Activated CD8-positive, alpha-beta T cell treated with anti-CD3 and anti-CD28 coated beads for 36 hours (primary cell): ENCODE results near the gene NACC1. TPM values are rescaled to one million over a fixed set of nuclear protein-coding genes. Genes with fewer than 3 reads are reported as not detected.

Experiments
- ATAC-seq: fragments of 200-7000 bp; cut with Tn5 transposase; one replicate; pipeline ENCODE4 v1.10.0; 2021; ENCODE audit warnings: mild to moderate bottlenecking, moderate library complexity
- CTCF ChIA-PET: fragments of 350-600 bp; sonication (Branson Sonifier 250); formaldehyde crosslinking; loops from one replicate; lab custom pipeline; 2021; ENCODE audit warnings: antibody characterized with exemption; lab: Charles Lee
- POLR2A ChIA-PET: fragments of 350-600 bp; sonication (Branson Sonifier 250); formaldehyde crosslinking; loops from one replicate; lab custom pipeline; 2021; ENCODE audit warnings: antibody characterized with exemption; lab: Charles Lee
- DNase-seq: peaks from one replicate; pipeline ENCODE4 v3.0.0-alpha.2; 2020
- H3K27ac Mint-ChIP-seq: one replicate; pipeline ENCODE4 v1.8.0; 2021; ENCODE audit warnings: mild to moderate bottlenecking, mixed read lengths
- H3K27me3 Mint-ChIP-seq: one replicate; pipeline ENCODE4 v1.8.0; 2021; ENCODE audit warnings: mixed read lengths
- H3K36me3 Mint-ChIP-seq: one replicate; pipeline ENCODE4 v1.8.0; 2021; ENCODE audit warnings: low read depth, mixed read lengths
- H3K4me1 Mint-ChIP-seq: one replicate; pipeline ENCODE4 v1.8.0; 2021; ENCODE audit warnings: low read depth, mixed read lengths
- H3K4me3 Mint-ChIP-seq: one replicate; pipeline ENCODE4 v1.8.0; 2021; ENCODE audit warnings: mild to moderate bottlenecking, moderate library complexity, mixed read lengths
- H3K9me3 Mint-ChIP-seq: one replicate; pipeline ENCODE4 v1.8.0; 2021; ENCODE audit warnings: mixed read lengths
- intact Hi-C: fragments of 100-400 bp; cut with micrococcal nuclease; formaldehyde crosslinking; loops from one replicate; pipeline ENCODE4 v1.10.0; 2022
- total RNA-seq, 2 experiments: library from RNA; stranded (reverse); gene quantifications; one replicate each; pipeline ENCODE4 v1.2.3, GENCODE V29; 2021
- TF ChIP-seq, protein P1 (sequence below): fragments of 200-600 bp; IDR thresholded peaks from one replicate; pipeline ENCODE4 v1.8.0; 2022; ENCODE audit warnings: antibody characterized with exemption, mild to moderate bottlenecking

Gene NACC1
- total RNA-seq, 2 experiments from 2014 or later, result 73.8 to 87.5 TPM

GRCh38 chr19:13115936-13116281, 2.2 kb upstream of the NACC1 start:
- DNase-seq, result no peak
- Mint-ChIP-seq H3K4me3 (peak overlapping the region; percentile 86), H3K9me3 (no peaks in the 10 kb centered on the region), H3K27ac (peak overlapping the region; percentile 95), H3K36me3 (peaks cover 22% of the 10 kb centered on the region), H3K27me3 (no peaks in the 10 kb centered on the region), H3K4me1 (peaks cover 36% of the 10 kb centered on the region)
- intact Hi-C loops, result loop anchor here (5.0 kb wide), 1 partner anchor 36 kb away; the partner anchor contains the start of genes IER2 and STX10
- no peak for ATAC-seq
- ChIA-PET CTCF (interaction anchor here (1.3 to 5.4 kb wide), 2 partner anchors 11 to 37 kb away, joined by 3 to 39 read pairs; no protein-coding TSS in a partner anchor), POLR2A (interaction anchor here (1.0 to 7.6 kb wide), 6 partner anchors 11 to 158 kb away, joined by 3 to 63 read pairs (median 36); partner anchors contain the start of genes GADD45GIP1 and LYL1)
- TF ChIP-seq, protein P1, sequence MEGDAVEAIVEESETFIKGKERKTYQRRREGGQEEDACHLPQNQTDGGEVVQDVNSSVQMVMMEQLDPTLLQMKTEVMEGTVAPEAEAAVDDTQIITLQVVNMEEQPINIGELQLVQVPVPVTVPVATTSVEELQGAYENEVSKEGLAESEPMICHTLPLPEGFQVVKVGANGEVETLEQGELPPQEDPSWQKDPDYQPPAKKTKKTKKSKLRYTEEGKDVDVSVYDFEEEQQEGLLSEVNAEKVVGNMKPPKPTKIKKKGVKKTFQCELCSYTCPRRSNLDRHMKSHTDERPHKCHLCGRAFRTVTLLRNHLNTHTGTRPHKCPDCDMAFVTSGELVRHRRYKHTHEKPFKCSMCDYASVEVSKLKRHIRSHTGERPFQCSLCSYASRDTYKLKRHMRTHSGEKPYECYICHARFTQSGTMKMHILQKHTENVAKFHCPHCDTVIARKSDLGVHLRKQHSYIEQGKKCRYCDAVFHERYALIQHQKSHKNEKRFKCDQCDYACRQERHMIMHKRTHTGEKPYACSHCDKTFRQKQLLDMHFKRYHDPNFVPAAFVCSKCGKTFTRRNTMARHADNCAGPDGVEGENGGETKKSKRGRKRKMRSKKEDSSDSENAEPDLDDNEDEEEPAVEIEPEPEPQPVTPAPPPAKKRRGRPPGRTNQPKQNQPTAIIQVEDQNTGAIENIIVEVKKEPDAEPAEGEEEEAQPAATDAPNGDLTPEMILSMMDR, result no peak

- Mint-ChIP-seq H3K4me1 (peaks cover 42% of the 10 kb centered on the region), H3K4me3 (peak within 1 kb of the TSS; percentile 86), H3K36me3 (peaks cover 22% of the 10 kb centered on the region), H3K27ac (peak within 1 kb of the TSS; percentile 95), H3K27me3 (no peaks in the 10 kb centered on the region), H3K9me3 (no peaks in the 10 kb centered on the region)
- ATAC-seq, result peak; percentile 56
- TF ChIP-seq, protein P1, result no peak
- peak; percentile 98 for DNase-seq
- ChIA-PET CTCF (interaction anchor here (1.2 to 5.4 kb wide), 4 partner anchors 11 to 151 kb away, joined by 5 to 39 read pairs (median 14); partner anchors contain the start of genes IER2 and STX10), POLR2A (interaction anchor here (0.8 to 7.6 kb wide), 8 partner anchors 12 to 159 kb away, joined by 3 to 63 read pairs (median 20); partner anchors contain the start of genes GADD45GIP1 and LYL1)
- intact Hi-C loops, result loop anchor here (5.0 kb wide), 1 partner anchor 36 kb away; the partner anchor contains the start of genes IER2 and STX10
Measured at GRCh38 chr19:13116282-13117175, 1.5 kb upstream of the NACC1 start, which contains the start of gene TRMT1. TRMT1 (minus strand) TSS chr19:13116740; CDS start chr19:13116399, 341 bp downstream.

- Mint-ChIP-seq H3K27me3 (no peaks in the 10 kb centered on the region), H3K9me3 (no peaks in the 10 kb centered on the region), H3K4me1 (peaks cover 49% of the 10 kb centered on the region), H3K27ac (peak overlapping the region; percentile 95), H3K36me3 (peaks cover 27% of the 10 kb centered on the region), H3K4me3 (peak overlapping the region; percentile 86)
- CTCF ChIA-PET, result interaction anchor here (0.9 to 5.4 kb wide), 8 partner anchors 12 to 152 kb away, joined by 3 to 39 read pairs (median 4); partner anchors contain the start of genes IER2 and STX10
- DNase-seq (peak; percentile 18), ATAC-seq (peak; percentile 8)
- TF ChIP-seq, protein P1, result no peak
- intact Hi-C loops, result loop anchor here (5.0 kb wide), 1 partner anchor 35 kb away; the partner anchor contains the start of genes IER2 and STX10
- POLR2A ChIA-PET, result interaction anchor here (0.8 to 7.6 kb wide), 8 partner anchors 13 to 130 kb away, joined by 3 to 63 read pairs (median 28); partner anchors contain the start of genes IER2, LYL1 and STX10
Measured at GRCh38 chr19:13117176-13117771, 790 bp upstream of the NACC1 start.

- Mint-ChIP-seq H3K36me3 (peaks cover 26% of the 10 kb centered on the region), H3K9me3 (no peaks in the 10 kb centered on the region), H3K4me1 (peaks cover 59% of the 10 kb centered on the region), H3K27me3 (no peaks in the 10 kb centered on the region), H3K27ac (peak overlapping the region; percentile 85), H3K4me3 (peak overlapping the region; percentile 79)
- TF ChIP-seq, protein P1, result no peak
- CTCF ChIA-PET, result interaction anchor here (0.6 to 5.4 kb wide), 8 partner anchors 13 to 153 kb away, joined by 3 to 39 read pairs (median 4); partner anchors contain the start of genes IER2 and STX10
- intact Hi-C loops, result loop anchor here (5.0 kb wide), 1 partner anchor 34 kb away; the partner anchor contains the start of genes IER2 and STX10
- POLR2A ChIA-PET, result interaction anchor here (0.7 to 7.6 kb wide), 9 partner anchors 12 to 721 kb away, joined by 3 to 63 read pairs (median 19); partner anchors contain the start of genes IER2, LYL1 and STX10
- DNase-seq, result peak; percentile 70
- ATAC-seq, result no peak
Measured at GRCh38 chr19:13118424-13119193, 545 bp downstream of the NACC1 start.
